Body of pancreas (tissue), 4 donors: ENCODE data around the gene SLC1A7. TPM values are rescaled to one million over a fixed set of nuclear protein-coding genes. Genes with fewer than 3 reads are reported as not detected.

Experiments used
- ATAC-seq: fragments of 150-250 bp; one replicate; pipeline ENCODE4 v1.9.1; 2016
- DNase-seq, 4 donors: peaks; one replicate each; pipeline ENCODE4 v3.0.0-alpha.2; 2019
- H3K27ac ChIP-seq, 4 donors: fragments of 200-600 bp; sonication (generic); 1 replicate in 3 of 4; 2 replicates in 1 of 4; pipeline versions ENCODE4 v1.5.1 to v1.6.1; 2016 to 2019; ENCODE audit warnings: mild to moderate bottlenecking in 1 of 4, mixed read lengths in 1 of 4, moderate library complexity in 1 of 4
- H3K27me3 ChIP-seq, 2 donors: fragments of 200-600 bp; sonication (generic); one replicate each; pipeline ENCODE4 v1.6.0; 2016; ENCODE audit warnings: mild to moderate bottlenecking in 1 of 2
- H3K36me3 ChIP-seq, 2 donors: fragments of 200-600 bp; sonication (generic); replicated peaks in 1 of 2; 2 replicates each; pipeline ENCODE4 v1.5.1; 2016; ENCODE audit warnings: low read depth in 2 of 2; ENCODE audit not compliant: insufficient read depth in 1 of 2
- H3K4me1 ChIP-seq: fragments of 200-600 bp; sonication (generic); one replicate; pipeline ENCODE4 v1.6.0; 2016
- H3K4me3 ChIP-seq, 2 donors: fragments of 200-600 bp; sonication (generic); 1 replicate in 1 of 2; 2 replicates in 1 of 2; pipeline ENCODE4 v1.5.1; 2016 to 2019
- H3K9me3 ChIP-seq, 3 donors: fragments of 200-600 bp; sonication (generic); 1 replicate in 2 of 3; 2 replicates in 1 of 3; pipeline ENCODE4 v1.5.1; 2016
- CTCF ChIP-seq, 7 experiments: fragments of 450-650 bp in 4 of 7; fragments of 200-600 bp in 3 of 7; sonication (generic) in 3 of 7; IDR thresholded peaks; one replicate each; pipeline ENCODE4 v1.5.1; 2016 to 2019; ENCODE audit warnings: antibody characterized with exemption in 7 of 7
- POLR2A ChIP-seq, 3 donors: fragments of 450-650 bp; IDR thresholded peaks; one replicate each; pipeline ENCODE4 v1.6.1; 2016; ENCODE audit warnings: antibody characterized with exemption in 3 of 3, mild to moderate bottlenecking in 2 of 3
- WGBS, 2 donors: methylation state at CpG; one replicate each; pipeline ENCODE4 v1.1.5; 2017; 5-methylcytosine and 5-hydroxymethylcytosine counted together
- intact Hi-C: fragments of 100-400 bp; cut with DNase I; formaldehyde crosslinking; loops from one replicate; pipeline ENCODE4 v1.15.1; 2023
- total RNA-seq, 2 donors: library from RNA; depleted of rRNA; stranded (reverse); fragments of >200 nt; gene quantifications; one replicate each; pipeline ENCODE4 v1.1.0, GENCODE V29; 2016

The SLC1A7 gene
- total RNA-seq, 2 donors from 2014 or later: not detected

GRCh38 chr1:53080041-53080440 is 62.4 kb downstream of the SLC1A7 start:
- Histone ChIP-seq H3K36me3 (no peaks in the 10 kb centered on the region), H3K4me1 (no peaks in the 10 kb centered on the region), H3K27ac (no peak overlapping the region), H3K9me3 (no peaks in the 10 kb centered on the region), H3K27me3 (no peaks in the 10 kb centered on the region), H3K4me3 (no peak overlapping the region)
- 31 to 85% methylated on average over 3 of the region's 3 CpGs for WGBS, 2 donors
- intact Hi-C loops: no loop called here
- no peak for ATAC-seq
- TF ChIP-seq CTCF (IDR thresholded peaks at IDR 0.05): no peak
- TF ChIP-seq POLR2A (IDR thresholded peaks at IDR 0.05): no peak
- no peak for DNase-seq

- Histone ChIP-seq H3K9me3 (no peaks in the 10 kb centered on the region), H3K27ac (no peak overlapping the region), H3K36me3 (no peaks in the 10 kb centered on the region), H3K27me3 (no peaks in the 10 kb centered on the region), H3K4me1 (no peaks in the 10 kb centered on the region), H3K4me3 (no peak overlapping the region)
- WGBS, 2 donors: 85 to 87% methylated on average over 3 to 4 of the region's 4 CpGs
- TF ChIP-seq CTCF (IDR thresholded peaks at IDR 0.05): no peak
- no peak for TF ChIP-seq POLR2A (IDR thresholded peaks at IDR 0.05)
- intact Hi-C loops: no loop called here
- DNase-seq: no peak
- ATAC-seq: no peak
These were observed 63.2 kb downstream of the SLC1A7 start for GRCh38 chr1:53079251-53079650.

DNA sequence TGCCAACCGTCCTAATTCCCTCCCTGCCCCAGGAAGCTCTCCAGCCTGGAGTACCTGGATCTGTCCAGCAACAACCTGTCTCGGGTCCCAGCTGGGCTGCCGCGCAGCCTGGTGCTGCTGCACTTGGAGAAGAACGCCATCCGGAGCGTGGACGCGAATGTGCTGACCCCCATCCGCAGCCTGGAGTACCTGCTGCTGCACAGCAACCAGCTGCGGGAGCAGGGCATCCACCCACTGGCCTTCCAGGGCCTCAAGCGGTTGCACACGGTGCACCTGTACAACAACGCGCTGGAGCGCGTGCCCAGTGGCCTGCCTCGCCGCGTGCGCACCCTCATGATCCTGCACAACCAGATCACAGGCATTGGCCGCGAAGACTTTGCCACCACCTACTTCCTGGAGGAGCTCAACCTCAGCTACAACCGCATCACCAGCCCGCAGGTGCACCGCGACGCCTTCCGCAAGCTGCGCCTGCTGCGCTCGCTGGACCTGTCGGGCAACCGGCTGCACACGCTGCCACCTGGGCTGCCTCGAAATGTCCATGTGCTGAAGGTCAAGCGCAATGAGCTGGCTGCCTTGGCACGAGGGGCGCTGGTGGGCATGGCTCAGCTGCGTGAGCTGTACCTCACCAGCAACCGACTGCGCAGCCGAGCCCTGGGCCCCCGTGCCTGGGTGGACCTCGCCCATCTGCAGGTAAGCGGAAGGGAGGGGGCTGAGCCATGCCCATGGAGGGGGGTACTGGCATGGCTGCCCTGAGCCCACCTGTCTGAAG is 63.9 kb downstream of the SLC1A7 start:
- Histone ChIP-seq H3K9me3 (no peaks in the 10 kb centered on the region), H3K36me3 (no peaks in the 10 kb centered on the region), H3K4me3 (no peak overlapping the region), H3K27ac (no peak overlapping the region), H3K27me3 (no peaks in the 10 kb centered on the region), H3K4me1 (no peaks in the 10 kb centered on the region)
- TF ChIP-seq POLR2A (IDR thresholded peaks at IDR 0.05): no peak
- TF ChIP-seq CTCF (IDR thresholded peaks at IDR 0.05): no peak
- intact Hi-C loops: no loop called here
- no peak for DNase-seq
- ATAC-seq: no peak
- WGBS, 2 donors: 92% methylated on average over 35 to 46 of the region's 46 CpGs

DNA sequence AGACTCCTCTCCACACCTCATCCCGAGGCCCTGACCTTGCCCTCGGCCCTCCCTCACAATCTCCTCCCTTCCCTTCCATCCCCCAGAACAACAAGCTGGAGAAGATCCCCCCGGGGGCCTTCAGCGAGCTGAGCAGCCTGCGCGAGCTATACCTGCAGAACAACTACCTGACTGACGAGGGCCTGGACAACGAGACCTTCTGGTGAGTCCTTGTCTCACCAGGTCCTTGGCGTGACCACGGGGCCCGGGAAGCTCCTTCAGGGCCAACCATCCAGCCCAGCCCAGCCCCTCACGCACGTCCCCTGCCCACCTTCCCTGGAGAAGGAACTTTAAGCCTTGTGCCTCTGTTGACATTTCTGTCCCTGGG is 64.9 kb downstream of the SLC1A7 start:
- Histone ChIP-seq H3K4me3 (no peak overlapping the region), H3K27ac (no peak overlapping the region), H3K36me3 (no peaks in the 10 kb centered on the region), H3K4me1 (no peaks in the 10 kb centered on the region), H3K27me3 (no peaks in the 10 kb centered on the region), H3K9me3 (no peaks in the 10 kb centered on the region)
- TF ChIP-seq CTCF (IDR thresholded peaks at IDR 0.05) (no peak), POLR2A (IDR thresholded peaks at IDR 0.05) (no peak)
- DNase-seq (no peak), ATAC-seq (no peak)
- intact Hi-C loops: no loop called here
- WGBS, 2 donors: 88 to 91% methylated on average over 8 to 13 of the region's 13 CpGs
